ENCODE data around the gene MRPL45.
"Not testable (repeated sequence)": the region's sequence is repeated elsewhere in the genome, so short reads cannot be mapped to it uniquely, and the experiment has no call there.

GRCh38 chr17:38257013-38257621 is 39.9 kb upstream of the MRPL45 start:
- not testable (repeated sequence) for TF ChIP-seq CTCF, EP300, POLR2AphosphoS5 (IDR thresholded peaks at IDR 0.05)
- TF ChIP-seq POLR2A (IDR thresholded peaks at IDR 0.05): peak in 1 of 2 donors; percentile 34
